Measurements from ENCODE around the gene ASIC4.
A peak's percentile ranks its signal among the peaks of the same experiment; 100 is the strongest.

ASIC4 gene

DNA sequence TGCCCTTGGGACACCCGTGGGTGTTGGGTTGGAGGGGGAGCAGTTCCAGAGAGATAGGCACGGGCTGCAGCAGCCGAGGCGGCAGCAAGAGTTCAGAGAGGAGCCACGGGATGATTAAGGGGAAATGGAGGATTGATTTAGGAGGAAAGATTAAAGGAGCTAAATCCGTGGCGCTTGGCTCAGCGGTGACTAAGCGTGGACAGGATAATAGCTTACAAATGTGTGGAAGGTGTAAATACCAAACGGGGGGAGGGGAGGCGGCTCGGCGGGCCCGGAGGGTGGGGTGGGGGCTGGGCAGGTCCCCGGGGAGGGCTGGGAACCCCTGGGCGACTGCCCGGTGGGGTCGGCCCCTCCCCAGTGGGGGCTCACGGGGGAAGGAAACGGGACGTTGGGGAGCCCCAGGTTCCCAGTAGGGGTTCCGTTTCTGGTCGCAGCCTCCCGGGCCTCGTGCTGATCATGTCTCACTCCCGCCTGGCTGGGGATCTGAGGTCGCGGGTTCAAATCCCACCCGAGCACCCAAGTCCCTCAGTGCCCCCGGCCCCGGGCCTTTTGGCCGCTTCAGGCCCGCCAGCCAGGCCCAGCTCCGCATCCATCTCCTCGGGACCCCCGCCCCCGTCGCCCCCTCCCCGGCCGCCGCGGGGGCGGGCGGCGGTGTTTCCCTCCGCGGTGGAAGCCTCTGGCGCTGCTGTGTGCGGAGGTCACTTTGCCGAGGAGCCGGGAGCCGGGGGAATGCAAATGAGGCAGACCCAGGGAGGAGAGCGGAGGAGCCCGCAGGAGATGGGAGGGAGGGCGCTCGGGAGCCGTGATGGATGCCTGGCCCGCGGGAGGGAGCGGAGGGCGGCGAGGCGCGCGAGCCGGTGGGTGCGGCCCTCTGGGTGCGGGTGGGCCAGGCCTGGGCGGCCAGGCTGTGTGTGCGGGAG lies 8.1 kb downstream of the ASIC4 start:
- DNase-seq (ENCODE audit: low read depth), result no peak

DNA sequence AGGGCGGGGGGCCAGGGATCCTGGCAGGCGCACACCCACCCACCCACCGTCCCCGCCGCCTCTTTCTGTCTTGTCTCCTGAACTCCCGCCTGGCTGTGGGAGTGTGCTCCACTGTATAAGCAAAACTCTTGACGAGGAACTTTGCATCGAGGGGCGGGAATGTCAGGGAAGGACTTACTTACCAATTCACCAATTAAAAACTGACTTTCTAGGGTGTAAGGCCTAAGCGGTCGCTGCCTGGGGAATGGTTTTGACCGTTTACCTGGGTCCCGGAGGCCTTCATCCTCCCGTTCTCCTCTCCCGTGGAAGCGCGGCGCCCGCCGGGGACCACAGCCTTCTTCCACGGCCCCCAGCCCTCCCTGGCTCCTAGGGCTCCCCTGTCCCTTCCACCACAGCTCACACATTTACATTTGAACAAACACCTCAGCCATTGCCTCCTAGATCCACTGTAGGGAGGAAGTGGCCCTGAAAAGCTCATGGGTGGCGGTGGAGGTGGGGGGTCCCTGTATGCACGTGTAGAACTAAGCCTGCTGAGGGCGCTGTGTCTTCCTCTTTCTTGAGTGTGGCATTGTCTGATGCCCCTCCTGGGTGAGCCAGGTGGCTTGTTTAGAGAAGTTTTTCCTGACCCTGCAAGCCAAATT lies 8.9 kb downstream of the ASIC4 start:
- H3K4me3 ChIP-seq (ENCODE audit: low read depth, low read length), result no peak overlapping the region

More for the DNA sequence above, 8.1 kb downstream of the ASIC4 start:
- no peak overlapping the region for H3K4me3 ChIP-seq (ENCODE audit: low read depth, low read length)
- TF ChIP-seq, protein P1, sequence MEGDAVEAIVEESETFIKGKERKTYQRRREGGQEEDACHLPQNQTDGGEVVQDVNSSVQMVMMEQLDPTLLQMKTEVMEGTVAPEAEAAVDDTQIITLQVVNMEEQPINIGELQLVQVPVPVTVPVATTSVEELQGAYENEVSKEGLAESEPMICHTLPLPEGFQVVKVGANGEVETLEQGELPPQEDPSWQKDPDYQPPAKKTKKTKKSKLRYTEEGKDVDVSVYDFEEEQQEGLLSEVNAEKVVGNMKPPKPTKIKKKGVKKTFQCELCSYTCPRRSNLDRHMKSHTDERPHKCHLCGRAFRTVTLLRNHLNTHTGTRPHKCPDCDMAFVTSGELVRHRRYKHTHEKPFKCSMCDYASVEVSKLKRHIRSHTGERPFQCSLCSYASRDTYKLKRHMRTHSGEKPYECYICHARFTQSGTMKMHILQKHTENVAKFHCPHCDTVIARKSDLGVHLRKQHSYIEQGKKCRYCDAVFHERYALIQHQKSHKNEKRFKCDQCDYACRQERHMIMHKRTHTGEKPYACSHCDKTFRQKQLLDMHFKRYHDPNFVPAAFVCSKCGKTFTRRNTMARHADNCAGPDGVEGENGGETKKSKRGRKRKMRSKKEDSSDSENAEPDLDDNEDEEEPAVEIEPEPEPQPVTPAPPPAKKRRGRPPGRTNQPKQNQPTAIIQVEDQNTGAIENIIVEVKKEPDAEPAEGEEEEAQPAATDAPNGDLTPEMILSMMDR (IDR thresholded peaks at IDR 0.05; ENCODE audit: low read depth, low read length), result no peak
- TF ChIP-seq POLR2A (IDR thresholded peaks at IDR 0.05; ENCODE audit: extremely low read depth, insufficient read length), result no peak
- TF ChIP-seq MYC (IDR thresholded peaks at IDR 0.05; ENCODE audit: low read depth, low read length), result no peak
- TF ChIP-seq, protein P2, sequence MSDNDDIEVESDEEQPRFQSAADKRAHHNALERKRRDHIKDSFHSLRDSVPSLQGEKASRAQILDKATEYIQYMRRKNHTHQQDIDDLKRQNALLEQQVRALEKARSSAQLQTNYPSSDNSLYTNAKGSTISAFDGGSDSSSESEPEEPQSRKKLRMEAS (IDR thresholded peaks at IDR 0.05; ENCODE audit: low read depth, low read length), result no peak

DNA sequence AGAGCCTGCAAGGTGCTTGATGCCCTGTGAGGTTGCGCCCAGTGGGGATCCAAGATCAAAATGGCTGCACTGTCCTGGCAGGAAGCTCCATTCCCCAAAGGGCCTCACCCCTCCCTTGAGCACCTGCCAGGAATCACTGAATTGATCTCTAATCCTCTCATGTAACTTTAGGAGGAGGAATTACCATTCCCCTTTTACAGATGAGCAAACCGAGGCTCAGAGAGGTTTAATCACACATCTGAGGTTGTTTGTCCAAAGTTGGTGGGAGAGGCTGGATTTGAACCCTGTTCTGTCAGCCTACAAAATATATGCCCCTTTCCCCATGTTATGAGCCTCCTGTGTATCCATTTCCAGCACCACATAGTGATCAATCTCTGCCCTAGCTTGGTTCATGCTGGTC lies 10.5 kb downstream of the ASIC4 start:
- no peak overlapping the region for H3K4me3 ChIP-seq (ENCODE audit: low read depth, low read length)
- TF ChIP-seq POLR2A (IDR thresholded peaks at IDR 0.05; ENCODE audit: extremely low read depth, insufficient read length) (no peak), MYC (IDR thresholded peaks at IDR 0.05; ENCODE audit: low read depth, low read length) (no peak)
- TF ChIP-seq, protein P1 (IDR thresholded peaks at IDR 0.05; ENCODE audit: low read depth, low read length), result no peak
- TF ChIP-seq, protein P2 (IDR thresholded peaks at IDR 0.05; ENCODE audit: low read depth, low read length), result no peak
- DNase-seq (ENCODE audit: low read depth), result no peak

More for the DNA sequence above, 8.9 kb downstream of the ASIC4 start:
- TF ChIP-seq, protein P1 (IDR thresholded peaks at IDR 0.05; ENCODE audit: low read depth, low read length), result peak; percentile 22
- TF ChIP-seq MYC (IDR thresholded peaks at IDR 0.05; ENCODE audit: low read depth, low read length), result no peak
- DNase-seq (ENCODE audit: low read depth), result no peak

DNA sequence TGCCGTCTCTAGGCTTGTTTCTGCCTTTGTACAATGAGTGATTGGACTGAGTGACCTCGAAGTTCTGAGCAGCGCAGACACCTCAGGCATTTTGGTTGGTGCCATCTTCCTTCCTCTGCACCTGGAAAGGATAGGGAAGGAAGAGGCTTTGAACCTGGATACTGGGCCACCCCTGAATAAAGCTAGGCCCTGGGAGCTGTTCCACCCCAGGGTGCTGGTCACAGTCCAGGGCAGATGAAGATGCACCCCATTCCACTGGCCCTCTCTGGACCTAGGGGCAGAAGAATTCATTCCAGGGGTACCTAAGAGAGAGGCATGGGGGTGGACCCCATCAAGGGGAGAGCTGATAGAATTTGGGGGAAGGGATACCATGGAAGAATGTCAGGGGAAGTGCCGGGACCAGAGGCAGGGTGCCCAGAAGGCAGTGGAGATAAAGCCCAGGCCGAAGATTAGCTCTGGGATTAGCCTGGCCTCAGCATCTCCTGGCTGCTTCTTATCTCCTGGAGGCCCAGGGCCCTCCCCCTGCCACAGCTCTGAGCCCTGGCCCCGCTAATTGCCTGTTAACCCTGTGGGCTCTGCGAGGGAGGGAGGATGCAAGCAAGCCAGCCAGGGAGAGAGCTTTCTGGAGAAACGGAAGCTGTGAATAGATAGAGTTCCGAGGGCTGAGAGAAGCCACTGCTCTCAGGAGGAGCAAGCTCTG lies 11.4 kb downstream of the ASIC4 start:
- TF ChIP-seq POLR2A (IDR thresholded peaks at IDR 0.05; ENCODE audit: extremely low read depth, insufficient read length) (no peak), MYC (IDR thresholded peaks at IDR 0.05; ENCODE audit: low read depth, low read length) (no peak)
- TF ChIP-seq, protein P1 (IDR thresholded peaks at IDR 0.05; ENCODE audit: low read depth, low read length), result no peak
- TF ChIP-seq, protein P2 (IDR thresholded peaks at IDR 0.05; ENCODE audit: low read depth, low read length), result no peak
- DNase-seq (ENCODE audit: low read depth), result no peak
- H3K4me3 ChIP-seq (ENCODE audit: low read depth, low read length), result no peak overlapping the region

DNA sequence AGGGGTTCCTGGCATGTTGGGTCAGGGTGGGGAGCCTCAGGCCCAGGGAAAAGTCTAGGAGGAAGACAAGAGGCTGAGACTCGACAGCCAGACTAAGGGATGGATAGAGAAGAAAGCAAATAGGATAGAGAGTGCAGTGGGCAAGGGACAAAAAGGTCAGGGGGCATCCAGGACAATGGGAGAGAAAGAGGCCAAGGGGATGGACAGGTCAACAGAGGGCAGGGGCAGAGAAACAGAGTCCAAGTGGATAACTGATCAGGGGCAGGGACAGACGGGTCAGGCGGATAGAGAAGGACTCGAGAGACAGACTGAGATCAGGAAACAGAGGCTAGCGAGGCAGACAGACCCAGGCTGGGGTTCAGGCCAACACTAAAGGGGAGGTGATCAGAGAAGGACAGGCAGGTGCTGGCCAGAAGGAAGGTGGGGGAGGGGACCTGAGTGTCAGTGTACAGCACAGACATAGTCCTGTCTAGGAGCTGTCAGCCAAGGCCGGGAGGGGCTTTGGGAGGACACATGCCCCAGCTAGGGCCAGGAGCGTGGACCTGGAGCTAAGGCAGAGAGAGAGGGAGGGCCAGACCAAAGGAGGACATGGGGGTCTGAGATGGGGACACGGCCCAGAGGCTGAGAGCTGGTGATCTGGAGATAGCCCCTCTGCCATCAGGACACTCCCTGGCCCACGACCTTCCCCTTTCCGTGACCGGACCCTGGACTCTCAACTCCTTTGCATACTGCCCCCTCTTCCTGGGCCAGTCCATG lies 12.2 kb downstream of the ASIC4 start:
- no peak for DNase-seq (ENCODE audit: low read depth)
- TF ChIP-seq, protein P1 (IDR thresholded peaks at IDR 0.05; ENCODE audit: low read depth, low read length), result no peak
- no peak for TF ChIP-seq POLR2A (IDR thresholded peaks at IDR 0.05; ENCODE audit: extremely low read depth, insufficient read length)
- TF ChIP-seq, protein P2 (IDR thresholded peaks at IDR 0.05; ENCODE audit: low read depth, low read length), result no peak
- no peak for TF ChIP-seq MYC (IDR thresholded peaks at IDR 0.05; ENCODE audit: low read depth, low read length)
- no peak overlapping the region for H3K4me3 ChIP-seq (ENCODE audit: low read depth, low read length)
